GM19023 (cell line): ENCODE data around the gene AIG1.

ENCODE experiments used
- ATAC-seq: cut with Tn5 transposase; IDR thresholded peaks from one replicate; pipeline ENCODE4 v1.9.1; 2021; ENCODE audit warnings: mild to moderate bottlenecking, moderate library complexity; ENCODE audit not compliant: unreplicated experiment

AIG1 gene

DNA sequence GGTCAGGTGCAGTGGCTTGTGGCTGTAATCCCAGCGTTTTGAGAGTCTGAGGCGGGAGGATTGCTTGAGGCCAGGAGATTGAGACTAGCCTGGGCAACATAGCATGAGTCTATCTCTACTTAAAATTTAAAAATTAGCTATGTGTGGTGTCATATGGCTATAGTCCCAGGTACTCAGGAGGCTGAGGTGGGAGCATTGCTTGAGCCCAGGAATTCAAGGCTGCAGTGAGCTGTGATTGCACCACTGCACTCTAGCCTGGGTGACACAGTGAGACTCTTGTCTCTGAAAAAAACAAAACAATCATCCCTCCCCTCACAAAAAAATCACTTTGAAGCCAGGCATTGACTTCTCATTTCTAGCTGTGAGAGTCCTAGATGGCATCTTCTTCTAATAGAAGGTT, 32.1 kb downstream of the AIG1 start:
- ATAC-seq = no peak

DNA sequence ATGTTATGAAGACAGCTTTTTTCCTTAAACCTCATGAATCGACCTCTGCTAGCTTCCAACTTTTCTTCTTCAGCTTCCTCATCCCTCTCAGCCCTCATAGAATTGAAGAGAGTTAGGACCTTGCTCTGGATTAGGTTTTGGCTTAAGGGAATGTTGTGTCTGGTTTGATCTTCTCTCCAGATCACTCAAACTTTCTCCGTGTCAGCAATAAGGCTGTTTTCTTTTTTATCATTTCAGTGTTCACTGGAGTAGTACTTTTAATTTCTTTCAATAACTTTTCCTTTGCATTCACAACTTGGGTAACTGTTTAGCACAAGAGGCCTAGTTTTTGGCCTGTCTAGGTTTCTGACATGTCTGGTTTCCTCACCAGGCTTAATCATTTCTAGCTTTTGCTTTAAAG, 32.6 kb downstream of the AIG1 start:
- no peak for ATAC-seq

DNA sequence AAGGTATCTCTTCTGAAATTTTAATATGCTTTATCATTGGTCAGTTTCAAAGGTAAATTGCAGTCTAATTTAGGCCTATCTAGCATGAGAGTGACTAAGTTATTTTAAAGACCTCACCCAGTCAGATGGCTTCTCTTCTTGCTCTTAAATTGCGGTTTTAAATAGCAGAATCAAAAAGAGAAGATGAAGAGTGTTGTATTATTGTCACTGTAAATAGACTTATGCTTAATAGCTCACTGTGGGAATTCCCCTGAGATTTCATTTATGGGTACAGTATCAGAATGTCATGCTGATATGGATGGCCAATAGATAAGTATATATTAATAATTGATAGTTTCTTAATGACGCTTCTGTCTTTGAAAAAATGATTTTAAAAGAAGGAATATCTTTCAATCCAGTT, 35.7 kb downstream of the AIG1 start:
- ATAC-seq = no peak

DNA sequence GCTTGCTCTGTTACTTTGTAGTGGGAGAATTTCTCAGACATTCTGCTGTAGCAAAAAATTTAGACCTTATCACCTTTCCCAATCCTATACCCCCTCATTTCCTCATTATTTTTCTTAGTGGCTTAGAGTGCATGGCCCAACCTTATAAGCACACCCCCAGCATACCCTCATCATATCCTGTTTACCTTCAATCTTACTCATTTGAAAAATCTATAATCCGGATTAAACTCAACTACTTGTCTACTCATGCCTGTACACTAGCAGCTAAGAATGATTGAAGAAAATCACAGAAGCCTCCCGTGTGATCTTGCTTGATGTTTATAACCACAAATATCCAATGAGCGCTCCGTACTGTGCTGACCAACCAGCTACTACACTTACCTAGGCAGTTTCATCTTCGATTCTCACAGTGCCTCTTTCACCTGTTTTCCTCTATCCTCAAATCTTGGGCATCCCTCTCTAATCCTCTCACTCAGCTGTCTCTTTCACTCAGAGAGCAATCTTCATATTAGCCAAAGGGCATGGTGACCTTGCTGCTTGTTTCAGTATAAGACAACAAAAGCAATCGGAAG, 36.6 kb downstream of the AIG1 start:
- ATAC-seq = no peak

DNA sequence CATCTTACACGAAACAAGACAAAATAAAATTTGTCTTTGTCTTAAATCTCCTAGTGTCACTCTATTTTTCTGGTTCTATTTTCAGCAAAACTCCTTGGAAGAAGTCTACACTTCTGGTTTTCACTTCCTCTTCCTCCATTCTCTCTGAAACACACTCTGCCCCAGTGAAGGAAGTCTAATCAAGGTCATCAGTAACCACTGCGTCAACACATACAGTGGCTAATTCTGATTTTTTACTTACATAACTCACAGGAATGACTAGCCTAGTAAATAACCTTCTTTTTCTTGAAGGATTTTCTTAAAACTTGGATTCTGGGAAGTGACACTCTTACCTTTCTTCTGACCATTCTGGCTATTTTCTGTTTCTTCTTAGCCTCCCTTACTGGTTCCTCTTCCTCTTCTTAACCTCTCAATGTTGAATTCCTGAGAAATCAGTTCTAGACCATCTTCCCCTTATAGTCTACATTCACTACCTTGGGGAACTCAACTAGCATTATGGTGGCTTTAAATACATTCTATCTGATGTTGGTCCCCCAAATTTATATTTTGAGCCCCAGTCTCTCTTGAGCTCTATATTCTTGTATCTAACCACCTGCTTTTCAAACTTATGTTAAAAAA, 37.5 kb downstream of the AIG1 start:
- ATAC-seq = peak; percentile 82

DNA sequence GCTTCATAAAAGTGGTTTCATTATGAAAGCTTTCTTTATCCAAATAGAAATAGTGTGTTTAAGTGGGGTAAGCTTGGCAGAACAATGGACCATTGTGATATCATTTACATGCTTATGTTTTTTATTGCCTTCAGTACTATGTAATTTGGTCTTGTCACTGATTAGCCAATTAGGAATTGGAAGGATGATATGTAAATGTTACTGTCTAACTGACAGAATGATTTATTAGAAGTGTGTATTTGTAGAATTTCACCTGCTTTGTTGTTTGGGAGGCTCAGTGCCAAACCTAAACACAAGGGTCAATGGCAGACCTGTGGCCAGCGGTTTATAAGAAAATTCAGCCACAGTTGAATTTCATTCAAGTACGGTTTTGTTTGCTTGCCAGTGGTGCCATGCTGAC, 39.0 kb downstream of the AIG1 start:
- no peak for ATAC-seq

DNA sequence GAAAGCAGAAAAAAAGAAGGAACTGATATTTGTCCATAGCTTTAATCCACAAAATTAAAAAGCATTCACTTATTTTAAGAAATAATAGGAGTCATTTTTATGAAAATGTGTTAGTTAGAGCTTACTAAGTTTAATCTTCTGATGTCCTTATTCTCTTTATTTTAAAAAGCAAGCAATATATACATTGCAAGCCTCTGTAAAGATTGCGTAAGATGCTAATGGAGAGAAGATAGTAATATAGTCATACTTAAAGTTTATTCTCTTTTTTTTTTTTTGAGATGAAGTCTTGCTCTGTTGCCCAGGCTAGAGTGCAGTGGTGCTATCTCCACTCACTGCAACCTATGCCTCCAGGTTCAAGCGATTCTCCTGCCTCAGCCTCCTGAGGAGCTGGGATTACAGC, 39.7 kb downstream of the AIG1 start:
- no peak for ATAC-seq

DNA sequence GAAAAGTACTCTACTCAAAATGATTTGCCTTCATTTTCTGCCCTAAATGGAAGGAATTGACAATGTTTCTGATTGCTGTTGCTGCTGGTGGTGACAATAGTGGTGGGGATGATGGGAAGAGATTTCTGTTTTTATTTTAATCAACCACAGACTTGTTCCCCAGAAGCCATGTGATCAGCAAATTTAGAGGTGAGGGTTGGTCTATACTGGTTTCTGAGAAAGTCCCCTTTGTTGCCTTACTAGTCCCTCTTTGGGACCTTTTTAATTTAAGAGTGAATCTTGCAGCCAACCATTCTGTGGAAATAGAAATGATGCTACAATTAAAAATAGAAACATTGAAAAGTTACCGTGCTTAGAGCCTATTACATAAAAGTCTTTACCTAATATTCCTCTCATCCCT, 43.2 kb downstream of the AIG1 start:
- ATAC-seq = no peak

DNA sequence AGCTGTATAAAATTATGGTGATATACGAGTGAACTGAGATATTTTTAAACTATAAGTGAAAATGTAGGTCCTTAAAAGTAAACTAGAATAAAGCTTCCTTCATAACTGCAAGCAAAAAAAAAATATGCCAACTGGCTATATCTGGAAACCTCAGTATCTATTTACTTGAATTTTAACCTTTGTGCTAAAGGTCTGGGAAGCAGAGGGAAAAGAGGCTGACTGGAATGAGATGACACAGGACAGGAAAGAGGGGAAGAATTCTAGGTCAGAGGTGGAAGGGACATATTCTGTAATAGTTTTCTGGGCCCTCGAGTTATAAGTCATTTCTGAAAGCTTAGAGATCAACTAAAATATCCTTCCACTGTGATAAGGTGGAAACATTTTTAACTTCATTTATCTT, 46.8 kb downstream of the AIG1 start:
- ATAC-seq = no peak

DNA sequence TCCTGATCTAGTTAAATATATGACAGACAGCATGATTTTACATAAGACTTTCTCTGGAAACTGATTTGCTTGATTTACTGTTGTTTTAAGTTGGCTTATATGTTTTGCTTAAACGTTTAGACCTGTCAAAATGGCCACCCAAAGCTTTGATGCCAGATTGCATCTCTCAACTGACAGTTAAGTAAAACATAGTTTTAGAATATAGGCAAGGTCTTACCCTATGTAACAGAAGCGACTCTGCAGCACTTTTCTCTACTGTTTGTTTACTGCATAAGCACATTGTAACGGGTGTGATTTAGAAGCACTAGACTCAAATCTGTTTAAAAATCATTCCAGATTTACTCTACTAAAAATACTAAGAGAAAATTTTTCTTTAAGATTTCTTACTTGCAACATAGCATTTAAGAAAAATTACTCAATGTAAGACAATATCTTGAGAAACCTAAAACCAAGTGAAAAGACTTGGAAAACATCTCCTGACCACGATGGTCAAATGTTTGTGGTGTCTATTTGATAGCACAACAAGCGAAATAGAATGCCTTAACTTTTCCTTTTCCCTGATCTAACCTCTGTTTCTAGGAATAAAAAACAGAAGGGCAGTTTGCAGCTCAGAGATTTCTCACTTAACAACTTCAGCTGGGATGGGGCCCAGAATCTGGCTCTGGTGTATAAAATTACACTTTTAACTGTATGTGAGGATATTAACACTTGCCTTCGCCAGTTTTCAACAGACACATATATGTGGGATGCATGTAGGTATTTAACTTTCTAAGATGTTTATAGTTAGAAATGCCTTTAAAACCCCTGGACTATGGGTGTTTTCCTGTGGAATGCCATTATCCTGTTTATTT, 47.4 kb downstream of the AIG1 start:
- no peak for ATAC-seq

DNA sequence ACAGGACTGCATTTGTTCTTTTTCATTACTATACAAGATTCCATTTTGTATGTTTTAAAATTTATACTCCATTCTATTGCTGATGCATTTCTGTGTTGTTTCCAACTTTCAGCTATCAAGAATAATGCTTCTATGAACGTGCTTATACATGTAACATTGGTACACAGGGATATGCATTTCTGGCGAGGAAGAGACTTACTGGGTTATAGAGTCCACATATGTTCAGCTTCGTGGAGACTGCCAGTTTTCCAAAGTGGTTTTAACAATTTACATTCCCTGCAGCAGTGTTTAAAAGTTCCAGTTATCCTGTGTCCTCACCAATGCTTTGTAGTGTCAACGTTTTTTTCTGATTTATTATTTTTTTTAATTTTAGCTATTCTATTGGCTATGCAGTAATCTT, 48.5 kb downstream of the AIG1 start:
- ATAC-seq = no peak

DNA sequence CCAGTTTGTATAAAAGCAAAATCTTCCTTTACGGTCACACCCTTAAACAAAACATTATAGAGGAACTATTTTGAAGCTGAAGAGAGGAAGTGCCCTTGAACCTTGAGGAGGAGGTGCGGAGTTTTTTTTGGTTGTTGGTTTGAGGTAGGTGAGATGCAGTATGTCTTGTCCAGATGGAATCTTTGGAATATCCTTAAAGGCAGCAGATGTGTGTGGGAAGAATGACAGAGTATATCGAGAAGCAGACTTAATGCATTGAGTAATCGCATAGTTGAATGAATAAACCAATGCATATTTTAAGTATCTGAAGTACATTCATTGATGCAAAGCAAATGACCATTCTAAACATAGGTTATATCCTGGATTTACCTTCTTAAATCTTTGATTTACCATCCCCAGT, 49.9 kb downstream of the AIG1 start:
- ATAC-seq = no peak

DNA sequence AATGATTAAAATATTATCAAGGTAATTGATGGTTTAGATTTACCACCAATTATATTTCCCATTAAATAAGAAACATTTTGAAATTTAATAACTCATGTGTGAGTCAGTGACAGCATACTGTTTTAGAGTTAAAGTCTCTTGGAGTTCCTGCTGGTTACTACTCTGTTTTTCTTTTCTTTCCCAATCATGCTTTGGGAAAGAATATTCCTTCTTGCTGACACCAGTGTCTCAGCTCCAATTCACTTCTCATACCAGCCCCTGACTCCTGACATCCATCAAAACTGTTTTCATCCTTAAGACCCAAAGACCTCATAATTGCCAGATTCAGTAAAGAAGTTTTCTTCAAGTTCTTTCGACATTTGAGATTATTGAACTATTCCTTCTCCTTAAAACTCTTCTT, 50.3 kb downstream of the AIG1 start:
- no peak for ATAC-seq

DNA sequence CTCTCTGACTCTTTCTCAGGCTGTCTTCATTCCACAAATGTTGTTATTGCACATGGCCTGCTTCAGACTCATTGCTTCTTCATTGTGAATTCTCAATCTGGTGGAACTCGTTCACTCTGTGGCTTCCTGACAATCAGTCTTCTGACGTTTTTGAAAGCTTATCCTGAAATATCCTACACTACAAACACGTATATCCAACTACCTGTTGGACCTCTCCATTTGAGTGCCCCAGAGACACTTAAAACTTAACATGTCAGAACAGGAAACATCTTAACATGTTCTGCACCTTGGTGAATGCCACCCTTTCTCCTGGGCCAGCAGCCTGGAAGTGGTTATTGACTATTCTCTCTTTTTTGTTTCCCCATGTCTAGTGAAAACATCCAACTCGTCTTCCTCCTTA, 50.8 kb downstream of the AIG1 start:
- no peak for ATAC-seq

DNA sequence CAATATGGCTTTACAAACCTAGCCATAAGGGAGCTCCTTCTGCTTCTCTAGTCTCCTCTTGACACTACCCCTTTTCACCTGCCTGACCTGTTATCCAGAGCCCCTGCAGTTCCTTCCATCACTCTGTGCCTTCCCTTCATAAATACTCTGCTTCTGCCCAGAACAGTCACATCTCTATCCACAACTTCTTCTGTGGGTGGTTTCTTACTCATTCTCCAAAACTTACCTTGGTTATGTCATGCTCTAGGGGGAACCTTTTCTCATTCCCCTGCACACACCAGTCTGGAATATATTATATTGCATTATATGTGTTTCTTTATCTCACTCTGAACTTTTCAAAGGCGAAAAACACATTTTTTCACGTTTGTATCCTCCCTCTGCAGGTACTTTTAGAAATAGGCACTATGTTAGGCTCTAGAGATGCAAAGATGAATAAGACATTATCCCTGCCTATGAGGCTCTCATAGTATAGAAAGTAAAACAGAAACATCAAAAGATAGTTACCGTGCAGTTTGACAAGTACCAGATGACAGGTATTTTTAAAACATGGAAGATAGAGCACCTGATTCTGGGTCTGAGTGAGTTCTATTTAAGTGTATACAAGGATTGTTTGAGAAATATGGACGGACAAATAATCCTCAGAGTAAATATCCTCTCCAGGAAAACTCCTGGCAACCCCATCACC, 51.5 kb downstream of the AIG1 start:
- peak; percentile 47 for ATAC-seq

DNA sequence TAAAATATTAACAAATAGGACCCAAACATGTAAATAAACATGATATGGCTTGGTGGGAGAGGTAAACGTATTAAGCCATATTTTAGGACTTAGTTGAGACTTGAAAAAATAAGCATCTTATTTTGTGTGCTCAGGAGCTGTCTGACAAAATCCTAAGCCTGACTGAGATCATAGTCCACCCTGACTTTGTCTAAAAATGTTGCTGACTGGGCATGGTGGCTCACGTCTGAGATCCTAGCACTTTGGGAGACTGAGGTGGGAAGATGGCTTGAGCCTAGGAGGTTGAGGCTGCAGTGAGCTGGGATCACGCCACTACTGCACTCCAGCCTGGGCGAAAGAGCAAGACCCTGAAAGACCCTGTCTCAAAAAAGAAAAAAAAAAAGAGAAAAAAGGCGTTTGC, 52.1 kb downstream of the AIG1 start:
- no peak for ATAC-seq

DNA sequence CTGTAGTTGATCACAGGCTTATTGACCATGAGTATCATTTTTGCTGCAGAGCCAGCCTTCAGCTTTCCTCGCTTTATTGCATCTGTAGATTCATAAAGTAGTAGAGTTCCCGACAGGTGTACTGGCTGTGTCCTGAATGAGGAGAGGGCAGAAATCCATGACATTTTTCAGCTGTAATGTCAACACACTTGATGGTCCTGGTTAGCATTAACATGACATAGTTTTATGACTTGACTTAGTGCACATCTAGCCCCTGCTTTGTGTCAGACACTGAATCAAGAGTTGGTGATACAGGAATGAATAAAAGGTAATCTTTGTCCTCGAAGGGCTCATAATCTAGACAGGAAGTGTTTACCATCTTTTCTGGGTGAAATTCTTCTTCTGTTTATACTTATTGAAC, 55.0 kb downstream of the AIG1 start:
- ATAC-seq = no peak

DNA sequence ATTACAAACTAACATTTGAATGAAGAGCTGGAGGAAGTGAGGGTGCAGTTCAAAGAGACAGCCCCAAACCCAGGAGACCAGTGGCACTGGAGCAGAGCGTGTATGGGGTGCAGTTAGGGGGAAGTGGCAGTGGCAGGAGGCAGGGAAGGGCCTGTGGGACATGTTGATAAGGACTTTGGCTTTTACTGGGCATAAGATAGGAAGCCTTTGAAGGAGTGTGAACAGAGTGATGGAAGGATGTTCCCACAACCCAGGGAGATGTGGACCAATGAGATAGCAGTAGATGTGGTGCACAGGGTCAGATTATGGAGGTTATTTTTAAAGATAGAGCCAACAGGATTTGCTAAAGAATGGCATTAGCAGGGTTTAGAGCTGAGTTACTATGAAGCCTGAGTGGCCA, 56.4 kb downstream of the AIG1 start:
- ATAC-seq = no peak

DNA sequence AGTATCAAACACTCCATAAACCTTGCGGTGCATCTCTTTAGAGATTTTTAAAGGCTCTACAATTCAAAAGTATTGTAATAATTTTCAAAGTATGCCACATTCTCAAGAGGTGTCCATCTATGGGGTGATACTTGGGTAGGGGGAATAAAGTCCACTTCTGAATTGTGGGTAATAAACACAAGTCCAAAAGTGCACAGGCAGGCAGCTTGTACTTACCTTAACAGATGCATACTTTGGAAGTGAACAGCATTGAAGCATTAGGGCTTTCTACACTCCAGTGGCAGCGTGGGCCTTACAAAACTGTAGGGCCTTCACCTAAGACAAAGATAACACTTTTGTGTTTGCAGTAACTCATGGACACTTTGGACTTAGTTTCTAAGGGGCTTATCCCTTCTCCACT, 58.6 kb downstream of the AIG1 start:
- ATAC-seq = no peak

DNA sequence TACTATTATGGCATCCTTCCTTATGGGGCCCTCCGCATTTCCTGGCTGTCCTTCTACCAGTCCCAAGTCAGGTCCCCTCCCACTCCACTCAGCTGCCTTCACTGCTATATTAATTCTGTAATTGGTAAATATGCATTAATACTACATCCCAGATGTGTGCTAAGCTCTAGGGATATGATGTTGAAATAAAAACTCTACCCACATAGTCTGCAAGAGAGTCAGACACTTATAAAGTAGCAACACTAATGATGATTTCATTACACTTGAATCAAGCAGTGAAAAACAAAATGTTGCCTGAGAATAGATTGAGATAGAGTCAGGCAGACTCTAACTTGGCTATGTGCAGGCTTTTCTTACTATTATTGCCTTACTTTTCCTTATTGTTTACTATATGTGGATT, 62.4 kb downstream of the AIG1 start:
- no peak for ATAC-seq

DNA sequence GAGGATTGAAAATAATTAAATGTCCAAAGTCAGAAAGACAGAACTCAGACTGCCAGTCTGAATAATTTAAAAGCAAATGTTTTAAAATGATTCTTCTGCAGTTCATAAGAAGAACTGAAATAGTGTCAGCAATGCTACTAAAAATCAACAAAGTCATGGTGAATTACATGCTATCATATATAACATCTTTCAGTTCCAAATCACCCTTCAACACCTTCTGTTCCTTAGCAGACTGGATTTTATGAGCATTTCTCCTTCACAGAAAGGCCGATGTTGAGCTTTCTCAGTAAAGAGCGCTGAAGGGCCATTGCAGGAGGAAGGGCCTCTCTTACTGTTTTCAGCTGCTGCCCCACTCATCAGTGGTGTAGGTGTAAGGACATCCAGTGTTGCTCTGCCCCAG, 63.3 kb downstream of the AIG1 start:
- no peak for ATAC-seq

DNA sequence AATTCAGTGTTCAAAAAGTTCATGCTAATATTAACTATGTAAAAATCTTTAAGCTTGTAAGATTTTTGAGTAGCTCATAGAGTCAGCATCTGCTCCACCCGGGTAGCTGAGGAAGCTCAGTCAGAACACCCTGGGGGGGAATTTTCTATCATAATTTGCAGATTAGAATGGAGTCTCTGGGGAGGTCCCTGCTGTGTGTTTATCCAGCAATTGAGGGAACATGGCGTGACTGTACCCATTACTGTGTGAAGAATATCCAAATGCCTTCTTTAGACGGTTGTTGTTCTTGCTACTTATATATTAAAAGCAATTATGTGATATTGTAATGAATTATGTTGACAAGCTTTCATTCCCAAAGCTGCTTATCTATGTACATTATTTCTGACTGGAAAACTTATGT, 64.8 kb downstream of the AIG1 start:
- ATAC-seq = no peak
